BJ (cell line): ENCODE data around the gene OR14A16. TPM values are rescaled to one million over a fixed set of nuclear protein-coding genes. Genes with fewer than 3 reads are reported as not detected.

ENCODE experiments used
- CTCF ChIA-PET: fragments of 350-600 bp; formaldehyde crosslinking; extraction: SDS; loops from one replicate; lab custom pipeline; 2021; ENCODE audit warnings: antibody characterized with exemption, inconsistent platforms; lab: Yijun Ruan, JAX
- POLR2A ChIA-PET: fragments of 300-600 bp; sonication (Branson Sonifier 250); formaldehyde crosslinking; extraction: SDS; loops from one replicate; lab custom pipeline; 2021; ENCODE audit warnings: antibody characterized with exemption; lab: Charles Lee
- DNase-seq: peaks from one replicate; pipeline ENCODE4 v3.0.0-alpha.2; 2011; ENCODE audit warnings: low read depth
- H3K27me3 ChIP-seq: 2 replicates; pipeline ENCODE4 v1.6.0; 2011; ENCODE audit warnings: low read length; ENCODE audit not compliant: control insufficient read depth, insufficient read depth
- H3K36me3 ChIP-seq: 2 replicates; pipeline ENCODE4 v1.5.1; 2011; ENCODE audit warnings: low read length; ENCODE audit not compliant: control insufficient read depth, insufficient read depth
- H3K4me3 ChIP-seq: 2 replicates; pipeline ENCODE4 v1.5.1; 2011; ENCODE audit warnings: low read depth, mild to moderate bottlenecking, control low read depth, low read length
- CTCF ChIP-seq: IDR thresholded peaks from 2 replicates; pipeline ENCODE4 v1.5.1; 2011; ENCODE audit warnings: low read depth, mild to moderate bottlenecking, control low read depth, inconsistent platforms, low read length, moderate library complexity; ENCODE audit not compliant: insufficient read depth
- polyA plus RNA-seq: library from polyadenylated mRNA; depleted of rRNA; stranded (reverse); fragments of >200 nt; gene quantifications from 2 replicates; pipeline ENCODE4 v1.2.3, GENCODE V29; 2011

Gene OR14A16
- polyA plus RNA-seq, 1 experiment: not detected

GRCh38 chr1:247845693-247846017 lies 21.7 kb upstream of the OR14A16 start:
- no peak for DNase-seq
- no peak overlapping the region for H3K4me3 ChIP-seq
- ChIA-PET CTCF (no interaction called here), POLR2A (no interaction called here)
- no peak for TF ChIP-seq CTCF
- H3K36me3 ChIP-seq: no peaks in the 10 kb centered on the region
- no peaks in the 10 kb centered on the region for H3K27me3 ChIP-seq

- TF ChIP-seq CTCF: no peak
- CTCF ChIA-PET: no interaction called here
- POLR2A ChIA-PET: no interaction called here
- no peaks in the 10 kb centered on the region for H3K36me3 ChIP-seq
- H3K27me3 ChIP-seq: no peaks in the 10 kb centered on the region
- H3K4me3 ChIP-seq: no peak overlapping the region
- no peak for DNase-seq
These were observed 21.2 kb upstream of the OR14A16 start for GRCh38 chr1:247845011-247845692.

- H3K4me3 ChIP-seq: no peak overlapping the region
- H3K27me3 ChIP-seq: no peaks in the 10 kb centered on the region
- CTCF ChIA-PET: no interaction called here
- no peak for TF ChIP-seq CTCF
- no peaks in the 10 kb centered on the region for H3K36me3 ChIP-seq
- DNase-seq: no peak
- POLR2A ChIA-PET: no interaction called here
These were observed 19.5 kb upstream of the OR14A16 start for GRCh38 chr1:247843411-247843810.

- no peak for TF ChIP-seq CTCF
- H3K36me3 ChIP-seq: no peaks in the 10 kb centered on the region
- POLR2A ChIA-PET: no interaction called here
- H3K27me3 ChIP-seq: no peaks in the 10 kb centered on the region
- CTCF ChIA-PET: no interaction called here
- DNase-seq: no peak
- no peak within 1 kb of the TSS for H3K4me3 ChIP-seq
These were observed 17.9 kb upstream of the OR14A16 start, which contains the start of gene OR11L1 for GRCh38 chr1:247841796-247842195. OR11L1 (minus strand) TSS chr1:247841896; CDS start chr1:247841896, 0 bp downstream.

GRCh38 chr1:247840818-247841217 lies 16.9 kb upstream of the OR14A16 start:
- TF ChIP-seq CTCF: no peak
- Histone ChIP-seq H3K27me3 (no peaks in the 10 kb centered on the region), H3K36me3 (no peaks in the 10 kb centered on the region), H3K4me3 (no peak overlapping the region)
- CTCF ChIA-PET: no interaction called here
- POLR2A ChIA-PET: no interaction called here
- no peak for DNase-seq
